GM10248 (cell line): ENCODE measurements around the gene GNB2.

Experiments
- CTCF ChIA-PET: fragments of 300-600 bp; sonication (Branson Sonifier 250); formaldehyde crosslinking; extraction: SDS; loops from one replicate; lab custom pipeline; 2021; ENCODE audit warnings: antibody characterized with exemption; lab: Yijun Ruan, JAX
- POLR2A ChIA-PET: fragments of 350-650 bp; sonication (Branson Sonifier 250); formaldehyde crosslinking; extraction: SDS; loops from one replicate; lab custom pipeline; 2020; ENCODE audit warnings: antibody characterized with exemption; lab: Yijun Ruan, JAX
- DNase-seq: peaks from one replicate; pipeline ENCODE4 v3.0.0; 2012; ENCODE audit errors: extremely low spot score
- TF ChIP-seq, protein P1 (sequence below): IDR thresholded peaks from 2 replicates; pipeline ENCODE4 v1.5.1; 2012; ENCODE audit warnings: mild to moderate bottlenecking, low read depth; ENCODE audit errors: extremely low read depth, missing control alignments, control extremely low read depth

Gene GNB2

GRCh38 chr7:100719523-100720278, 46.2 kb downstream of the GNB2 start:
- TF ChIP-seq, protein P1, sequence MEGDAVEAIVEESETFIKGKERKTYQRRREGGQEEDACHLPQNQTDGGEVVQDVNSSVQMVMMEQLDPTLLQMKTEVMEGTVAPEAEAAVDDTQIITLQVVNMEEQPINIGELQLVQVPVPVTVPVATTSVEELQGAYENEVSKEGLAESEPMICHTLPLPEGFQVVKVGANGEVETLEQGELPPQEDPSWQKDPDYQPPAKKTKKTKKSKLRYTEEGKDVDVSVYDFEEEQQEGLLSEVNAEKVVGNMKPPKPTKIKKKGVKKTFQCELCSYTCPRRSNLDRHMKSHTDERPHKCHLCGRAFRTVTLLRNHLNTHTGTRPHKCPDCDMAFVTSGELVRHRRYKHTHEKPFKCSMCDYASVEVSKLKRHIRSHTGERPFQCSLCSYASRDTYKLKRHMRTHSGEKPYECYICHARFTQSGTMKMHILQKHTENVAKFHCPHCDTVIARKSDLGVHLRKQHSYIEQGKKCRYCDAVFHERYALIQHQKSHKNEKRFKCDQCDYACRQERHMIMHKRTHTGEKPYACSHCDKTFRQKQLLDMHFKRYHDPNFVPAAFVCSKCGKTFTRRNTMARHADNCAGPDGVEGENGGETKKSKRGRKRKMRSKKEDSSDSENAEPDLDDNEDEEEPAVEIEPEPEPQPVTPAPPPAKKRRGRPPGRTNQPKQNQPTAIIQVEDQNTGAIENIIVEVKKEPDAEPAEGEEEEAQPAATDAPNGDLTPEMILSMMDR: no peak
- no peak for DNase-seq
- POLR2A ChIA-PET: no interaction called here
- CTCF ChIA-PET: interaction anchor here (1.1 to 1.7 kb wide), 2 partner anchors 9 to 14 kb away, joined by 3 to 9 read pairs; partner anchors contain the start of gene POP7

- TF ChIP-seq, protein P1: no peak
- ChIA-PET CTCF (interaction anchor here (1.7 kb wide), 1 partner anchor 15 kb away, joined by 9 read pairs; the partner anchor contains the start of gene POP7), POLR2A (no interaction called here)
- no peak for DNase-seq
Measured at GRCh38 chr7:100720279-100720670, 46.7 kb downstream of the GNB2 start, which contains the start of gene EPO. EPO (plus strand) TSS chr7:100720468; CDS start chr7:100720981, 513 bp downstream.

DNA sequence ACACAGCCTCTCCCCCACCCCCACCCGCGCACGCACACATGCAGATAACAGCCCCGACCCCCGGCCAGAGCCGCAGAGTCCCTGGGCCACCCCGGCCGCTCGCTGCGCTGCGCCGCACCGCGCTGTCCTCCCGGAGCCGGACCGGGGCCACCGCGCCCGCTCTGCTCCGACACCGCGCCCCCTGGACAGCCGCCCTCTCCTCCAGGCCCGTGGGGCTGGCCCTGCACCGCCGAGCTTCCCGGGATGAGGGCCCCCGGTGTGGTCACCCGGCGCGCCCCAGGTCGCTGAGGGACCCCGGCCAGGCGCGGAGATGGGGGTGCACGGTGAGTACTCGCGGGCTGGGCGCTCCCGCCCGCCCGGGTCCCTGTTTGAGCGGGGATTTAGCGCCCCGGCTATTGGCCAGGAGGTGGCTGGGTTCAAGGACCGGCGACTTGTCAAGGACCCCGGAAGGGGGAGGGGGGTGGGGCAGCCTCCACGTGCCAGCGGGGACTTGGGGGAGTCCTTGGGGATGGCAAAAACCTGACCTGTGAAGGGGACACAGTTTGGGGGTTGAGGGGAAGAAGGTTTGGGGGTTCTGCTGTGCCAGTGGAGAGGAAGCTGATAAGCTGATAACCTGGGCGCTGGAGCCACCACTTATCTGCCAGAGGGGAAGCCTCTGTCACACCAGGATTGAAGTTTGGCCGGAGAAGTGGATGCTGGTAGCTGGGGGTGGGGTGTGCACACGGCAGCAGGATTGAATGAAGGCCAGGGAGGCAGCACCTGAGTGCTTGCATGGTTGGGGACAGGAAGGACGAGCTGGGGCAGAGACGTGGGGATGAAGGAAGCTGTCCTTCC, 47.3 kb downstream of the GNB2 start:
- DNase-seq: no peak
- CTCF ChIA-PET: interaction anchor here (1.1 to 9.0 kb wide), 3 partner anchors 15 to 161 kb away, joined by 4 to 100 read pairs (median 9); partner anchors contain the start of gene POP7
- TF ChIP-seq, protein P1: no peak
- POLR2A ChIA-PET: no interaction called here

GRCh38 chr7:100721505-100721812, 47.9 kb downstream of the GNB2 start:
- CTCF ChIA-PET: interaction anchor here (1.1 to 9.0 kb wide), 2 partner anchors 16 to 162 kb away, joined by 4 to 100 read pairs; partner anchors contain the start of gene POP7
- TF ChIP-seq, protein P1: no peak
- no peak for DNase-seq
- POLR2A ChIA-PET: interaction anchor here (0.7 kb wide), 1 partner anchor 243 kb away, joined by 4 read pairs; no protein-coding TSS in a partner anchor

DNA sequence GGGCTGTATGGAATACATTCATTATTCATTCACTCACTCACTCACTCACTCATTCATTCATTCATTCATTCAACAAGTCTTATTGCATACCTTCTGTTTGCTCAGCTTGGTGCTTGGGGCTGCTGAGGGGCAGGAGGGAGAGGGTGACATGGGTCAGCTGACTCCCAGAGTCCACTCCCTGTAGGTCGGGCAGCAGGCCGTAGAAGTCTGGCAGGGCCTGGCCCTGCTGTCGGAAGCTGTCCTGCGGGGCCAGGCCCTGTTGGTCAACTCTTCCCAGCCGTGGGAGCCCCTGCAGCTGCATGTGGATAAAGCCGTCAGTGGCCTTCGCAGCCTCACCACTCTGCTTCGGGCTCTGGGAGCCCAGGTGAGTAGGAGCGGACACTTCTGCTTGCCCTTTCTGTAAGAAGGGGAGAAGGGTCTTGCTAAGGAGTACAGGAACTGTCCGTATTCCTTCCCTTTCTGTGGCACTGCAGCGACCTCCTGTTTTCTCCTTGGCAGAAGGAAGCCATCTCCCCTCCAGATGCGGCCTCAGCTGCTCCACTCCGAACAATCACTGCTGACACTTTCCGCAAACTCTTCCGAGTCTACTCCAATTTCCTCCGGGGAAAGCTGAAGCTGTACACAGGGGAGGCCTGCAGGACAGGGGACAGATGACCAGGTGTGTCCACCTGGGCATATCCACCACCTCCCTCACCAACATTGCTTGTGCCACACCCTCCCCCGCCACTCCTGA, 49.1 kb downstream of the GNB2 start:
- ChIA-PET CTCF (interaction anchor here (0.7 to 9.0 kb wide), 9 partner anchors 9 to 253 kb away, joined by 3 to 100 read pairs (median 4); partner anchors contain the start of genes FBXO24, LRCH4 and POP7), POLR2A (interaction anchor here (1.2 kb wide), 1 partner anchor 1431 kb away, joined by 3 read pairs; no protein-coding TSS in a partner anchor)
- TF ChIP-seq, protein P1: no peak
- DNase-seq: no peak
